ENCODE results near the gene MT1M.

DNA sequence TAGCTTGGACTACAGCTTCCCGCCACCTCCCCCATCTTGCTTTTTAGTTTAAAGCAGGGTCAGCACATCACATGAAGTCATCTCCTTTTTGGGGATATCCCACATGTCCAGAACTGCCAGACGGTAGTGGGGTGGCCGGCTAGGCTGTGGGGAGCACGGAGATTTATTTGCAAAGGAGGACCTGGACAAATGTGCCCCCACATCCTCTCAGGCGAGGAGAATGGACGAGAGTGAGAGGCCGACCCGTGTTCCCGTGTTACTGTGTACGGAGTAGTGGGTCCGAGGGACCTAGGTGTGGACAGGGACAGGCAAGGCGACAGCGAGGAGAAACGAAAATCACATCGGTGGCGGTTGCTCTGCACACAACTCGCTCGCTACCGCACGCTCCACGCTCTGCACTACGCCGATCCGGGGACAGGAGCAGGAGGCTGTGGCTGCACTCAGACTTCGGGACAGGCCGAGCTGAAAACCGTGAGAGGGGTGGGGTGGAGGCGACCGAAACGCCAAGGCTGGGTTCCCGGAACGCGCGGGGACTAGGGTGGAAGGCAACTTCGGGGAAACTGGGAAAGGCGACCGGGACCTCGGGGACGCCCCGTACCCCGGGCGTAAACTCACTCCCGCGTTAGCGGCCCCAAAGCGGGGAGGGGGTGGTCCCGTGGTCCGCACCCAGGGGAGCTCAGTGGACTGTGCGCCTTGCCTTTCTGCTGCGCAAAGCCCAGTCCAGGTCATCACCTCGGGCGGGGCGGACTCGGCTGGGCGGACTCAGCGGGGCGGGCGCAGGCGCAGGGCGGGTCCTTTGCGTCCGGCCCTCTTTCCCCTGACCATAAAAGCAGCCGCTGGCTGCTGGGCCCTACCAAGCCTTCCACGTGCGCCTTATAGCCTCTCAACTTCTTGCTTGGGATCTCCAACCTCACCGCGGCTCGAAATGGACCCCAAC is 5.6 kb downstream of the MT1M start, which contains the start of gene MT1A:
- TF ChIP-seq, protein P1, sequence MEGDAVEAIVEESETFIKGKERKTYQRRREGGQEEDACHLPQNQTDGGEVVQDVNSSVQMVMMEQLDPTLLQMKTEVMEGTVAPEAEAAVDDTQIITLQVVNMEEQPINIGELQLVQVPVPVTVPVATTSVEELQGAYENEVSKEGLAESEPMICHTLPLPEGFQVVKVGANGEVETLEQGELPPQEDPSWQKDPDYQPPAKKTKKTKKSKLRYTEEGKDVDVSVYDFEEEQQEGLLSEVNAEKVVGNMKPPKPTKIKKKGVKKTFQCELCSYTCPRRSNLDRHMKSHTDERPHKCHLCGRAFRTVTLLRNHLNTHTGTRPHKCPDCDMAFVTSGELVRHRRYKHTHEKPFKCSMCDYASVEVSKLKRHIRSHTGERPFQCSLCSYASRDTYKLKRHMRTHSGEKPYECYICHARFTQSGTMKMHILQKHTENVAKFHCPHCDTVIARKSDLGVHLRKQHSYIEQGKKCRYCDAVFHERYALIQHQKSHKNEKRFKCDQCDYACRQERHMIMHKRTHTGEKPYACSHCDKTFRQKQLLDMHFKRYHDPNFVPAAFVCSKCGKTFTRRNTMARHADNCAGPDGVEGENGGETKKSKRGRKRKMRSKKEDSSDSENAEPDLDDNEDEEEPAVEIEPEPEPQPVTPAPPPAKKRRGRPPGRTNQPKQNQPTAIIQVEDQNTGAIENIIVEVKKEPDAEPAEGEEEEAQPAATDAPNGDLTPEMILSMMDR (optimal IDR thresholded peaks at IDR 0.05 in 1 of 3, IDR thresholded peaks at IDR 0.05 in 1 of 3, conservative IDR thresholded peaks at IDR 0.05 in 1 of 3; ENCODE audit: extremely low read depth in 1 of 3, insufficient read depth in 2 of 3, low read length in 3 of 3) = no peak
- no peak for TF ChIP-seq EZH2 (IDR thresholded peaks at IDR 0.05; ENCODE audit: low read length)
